ENCODE measurements around the gene TEAD1. TPM values are rescaled to one million over a fixed set of nuclear protein-coding genes. Genes with fewer than 3 reads are reported as not detected.

Gene TEAD1
- polyA plus RNA-seq, 2 of the 4 experiments (the other 2 are of a cell fraction), result 111 to 112 TPM

DNA sequence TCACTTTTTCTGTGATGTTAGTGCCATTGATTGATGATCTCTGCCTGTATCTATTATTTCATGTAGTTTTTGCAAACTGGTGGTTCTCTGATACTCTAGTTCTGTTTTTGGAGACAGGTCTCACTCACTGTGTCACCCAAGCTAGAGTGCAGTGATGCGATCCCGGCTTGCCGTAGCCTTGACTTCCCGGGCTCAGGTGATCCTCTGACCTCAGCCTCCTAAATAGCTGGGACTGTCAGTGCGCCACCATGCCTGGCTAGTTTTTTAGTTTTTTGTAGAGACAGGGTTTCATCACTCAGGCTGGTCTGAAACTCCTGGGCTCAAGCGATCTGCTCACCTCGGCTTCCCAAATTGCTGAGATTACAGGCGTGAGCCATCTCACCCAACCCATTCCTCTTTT, 16.4 kb downstream of the TEAD1 start:
- Histone ChIP-seq H3K9me3 (no peaks in the 10 kb centered on the region), H3K4me1 (peaks cover 93% of the 10 kb centered on the region), H3K27ac (peak overlapping the region; percentile 92 to 94), H3K4me3 (no peak overlapping the region), H3K4me2 (peak overlapping the region; percentile 90)
- ChIA-PET POLR2A (no interaction called here), CTCF (interaction anchor here (0.6 to 2.3 kb wide), 2 partner anchors 199 to 270 kb away, joined by 4 to 11 read pairs; no protein-coding TSS in a partner anchor)
- no peak for ATAC-seq
- TF ChIP-seq POLR2AphosphoS2 (conservative IDR thresholded peaks at IDR 0.05; ENCODE audit: low read length) (no peak), HMGXB4 (CRISPR knock-in tag; IDR thresholded peaks at IDR 0.05; ENCODE audit: borderline replicate concordance) (no peak), MAX (IDR thresholded peaks at IDR 0.05) (no peak), EHF (CRISPR knock-in tag; IDR thresholded peaks at IDR 0.05) (no peak), RAD21 (conservative IDR thresholded peaks at IDR 0.05 in 1 of 2, IDR thresholded peaks at IDR 0.05 in 1 of 2) (no peak), PHF8 (IDR thresholded peaks at IDR 0.05; ENCODE audit: borderline replicate concordance, low read depth) (no peak), HOXB13 (CRISPR knock-in tag; IDR thresholded peaks at IDR 0.05; ENCODE audit: low read depth) (no peak), FOSL2 (IDR thresholded peaks at IDR 0.05) (no peak), FOSL2 (CRISPR knock-in tag; IDR thresholded peaks at IDR 0.05) (no peak), CHD2 (IDR thresholded peaks at IDR 0.05; ENCODE audit: low read length, partially characterized antibody) (no peak), MAZ (IDR thresholded peaks at IDR 0.05; ENCODE audit: borderline replicate concordance, low read depth, low read length) (no peak), EHMT2 (IDR thresholded peaks at IDR 0.05; ENCODE audit: low read depth) (no peak), HDAC2 (IDR thresholded peaks at IDR 0.05) (no peak), ZNF302 (CRISPR knock-in tag; IDR thresholded peaks at IDR 0.05) (no peak), SREBF2 (IDR thresholded peaks at IDR 0.05) (no peak), RNF2 (IDR thresholded peaks at IDR 0.05; ENCODE audit: borderline replicate concordance, low read depth) (no peak), ATOH8 (CRISPR knock-in tag; IDR thresholded peaks at IDR 0.05; ENCODE audit: low read depth) (no peak), NR3C1 (IDR thresholded peaks at IDR 0.05) (no peak), ZSCAN20 (CRISPR knock-in tag; IDR thresholded peaks at IDR 0.05) (no peak)
- TF ChIP-seq, protein P1, sequence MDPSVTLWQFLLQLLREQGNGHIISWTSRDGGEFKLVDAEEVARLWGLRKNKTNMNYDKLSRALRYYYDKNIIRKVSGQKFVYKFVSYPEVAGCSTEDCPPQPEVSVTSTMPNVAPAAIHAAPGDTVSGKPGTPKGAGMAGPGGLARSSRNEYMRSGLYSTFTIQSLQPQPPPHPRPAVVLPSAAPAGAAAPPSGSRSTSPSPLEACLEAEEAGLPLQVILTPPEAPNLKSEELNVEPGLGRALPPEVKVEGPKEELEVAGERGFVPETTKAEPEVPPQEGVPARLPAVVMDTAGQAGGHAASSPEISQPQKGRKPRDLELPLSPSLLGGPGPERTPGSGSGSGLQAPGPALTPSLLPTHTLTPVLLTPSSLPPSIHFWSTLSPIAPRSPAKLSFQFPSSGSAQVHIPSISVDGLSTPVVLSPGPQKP (IDR thresholded peaks at IDR 0.05; ENCODE audit: low read depth, low read length), result no peak
- TF ChIP-seq, protein P2, sequence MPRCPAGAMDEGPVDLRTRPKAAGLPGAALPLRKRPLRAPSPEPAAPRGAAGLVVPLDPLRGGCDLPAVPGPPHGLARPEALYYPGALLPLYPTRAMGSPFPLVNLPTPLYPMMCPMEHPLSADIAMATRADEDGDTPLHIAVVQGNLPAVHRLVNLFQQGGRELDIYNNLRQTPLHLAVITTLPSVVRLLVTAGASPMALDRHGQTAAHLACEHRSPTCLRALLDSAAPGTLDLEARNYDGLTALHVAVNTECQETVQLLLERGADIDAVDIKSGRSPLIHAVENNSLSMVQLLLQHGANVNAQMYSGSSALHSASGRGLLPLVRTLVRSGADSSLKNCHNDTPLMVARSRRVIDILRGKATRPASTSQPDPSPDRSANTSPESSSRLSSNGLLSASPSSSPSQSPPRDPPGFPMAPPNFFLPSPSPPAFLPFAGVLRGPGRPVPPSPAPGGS (IDR thresholded peaks at IDR 0.05), result no peak
- WGBS (ENCODE audit: missing lambda C conversion rate), result 94% methylated on average over 8 of the region's 8 CpGs
- no peak for FAIRE-seq
- no peak for DNase-seq (ENCODE audit: low read depth in 1 of 2, low spot score in 1 of 2)

GRCh38 chr11:12691473-12691872, 17.3 kb downstream of the TEAD1 start:
- FAIRE-seq (no peak), DNase-seq (ENCODE audit: low read depth in 1 of 2, low spot score in 1 of 2) (no peak), ATAC-seq (no peak)
- ChIA-PET POLR2A (interaction anchor here (2.6 to 2.9 kb wide), 2 partner anchors 11 to 18 kb away, joined by 9 to 25 read pairs; partner anchors contain the start of gene TEAD1), CTCF (interaction anchor here (0.9 to 2.3 kb wide), 3 partner anchors 14 to 399 kb away, joined by 3 to 11 read pairs (median 8); no protein-coding TSS in a partner anchor)
- Histone ChIP-seq H3K27ac (peak overlapping the region; percentile 92 to 94), H3K4me1 (peaks cover 93% of the 10 kb centered on the region), H3K9me3 (no peaks in the 10 kb centered on the region), H3K4me3 (peak overlapping the region; percentile 28; the same call in 1 of the 3 replicates), H3K4me2 (peak overlapping the region; percentile 90)
- WGBS (ENCODE audit: missing lambda C conversion rate), result 15% methylated on average over 4 of the region's 4 CpGs
- TF ChIP-seq, protein P3, sequence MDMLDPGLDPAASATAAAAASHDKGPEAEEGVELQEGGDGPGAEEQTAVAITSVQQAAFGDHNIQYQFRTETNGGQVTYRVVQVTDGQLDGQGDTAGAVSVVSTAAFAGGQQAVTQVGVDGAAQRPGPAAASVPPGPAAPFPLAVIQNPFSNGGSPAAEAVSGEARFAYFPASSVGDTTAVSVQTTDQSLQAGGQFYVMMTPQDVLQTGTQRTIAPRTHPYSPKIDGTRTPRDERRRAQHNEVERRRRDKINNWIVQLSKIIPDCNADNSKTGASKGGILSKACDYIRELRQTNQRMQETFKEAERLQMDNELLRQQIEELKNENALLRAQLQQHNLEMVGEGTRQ (IDR thresholded peaks at IDR 0.05), result no peak
- TF ChIP-seq MAX (IDR thresholded peaks at IDR 0.05) (0 out of 2 replicates have a peak, but pooled peaks have one; percentile 12), FOSL2 (IDR thresholded peaks at IDR 0.05) (no peak), FOSL2 (CRISPR knock-in tag; IDR thresholded peaks at IDR 0.05) (no peak), KDM5A (IDR thresholded peaks at IDR 0.05) (no peak), JUN (IDR thresholded peaks at IDR 0.05) (no peak), CHD4 (IDR thresholded peaks at IDR 0.05; ENCODE audit: borderline replicate concordance) (no peak), GATA3 (IDR thresholded peaks at IDR 0.05; ENCODE audit: borderline replicate concordance) (0 out of 2 replicates have a peak, but pooled peaks have one; percentile 32)

Measured in A549 (cell line).